PC-9 (cell line): ENCODE data around the gene CNTN5. TPM values are rescaled to one million over a fixed set of nuclear protein-coding genes. Genes with fewer than 3 reads are reported as not detected.
A peak's percentile ranks its signal among the peaks of the same experiment; 100 is the strongest.

Source experiments
- BruUV-seq: library from RNA; stranded (reverse); fragments of 400-500 nt; replicated peaks from 2 replicates; lab custom pipeline; 2021; lab: Mats Ljungman, UMichigan
- CTCF ChIA-PET: fragments of 300-600 bp; sonication (Branson Sonifier 250); formaldehyde crosslinking; loops from one replicate; lab custom pipeline; 2022; ENCODE audit warnings: antibody characterized with exemption; lab: Charles Lee
- POLR2A ChIA-PET: fragments of 300-600 bp; sonication (Branson Sonifier 250); formaldehyde crosslinking; loops from one replicate; lab custom pipeline; 2022; ENCODE audit warnings: antibody characterized with exemption; ENCODE audit not compliant: unreplicated experiment; lab: Charles Lee
- DNase-seq, 2 experiments: peaks; one replicate each; pipeline versions ENCODE4 v3.0.0 to v3.0.0-alpha.2; 2015 to 2022; ENCODE audit warnings: mixed read lengths in 1 of 2
- H2AFZ ChIP-seq: fragments of 200-600 bp; sonication (generic); 2 replicates; pipeline ENCODE4 v1.8.1; 2017; ENCODE audit warnings: antibody characterized with exemption
- H3F3A ChIP-seq: fragments of 200-600 bp; sonication (generic); 2 replicates; pipeline ENCODE4 v1.8.1; 2017; ENCODE audit warnings: antibody characterized with exemption, mild to moderate bottlenecking, low read depth; ENCODE audit not compliant: insufficient read depth
- H3K27ac ChIP-seq: fragments of 200-600 bp; sonication (generic); 2 replicates; pipeline ENCODE4 v1.6.1; 2016; ENCODE audit warnings: mixed run types
- H3K27me3 ChIP-seq: fragments of 200-600 bp; sonication (generic); 2 replicates; pipeline ENCODE4 v1.6.1; 2016; ENCODE audit warnings: low read depth, mixed run types; ENCODE audit not compliant: insufficient read depth
- H3K36me3 ChIP-seq: fragments of 200-600 bp; sonication (generic); 2 replicates; pipeline ENCODE4 v1.6.1; 2016; ENCODE audit warnings: low read depth, mixed run types
- H3K4me1 ChIP-seq: fragments of 200-600 bp; sonication (generic); replicated peaks from 2 replicates; pipeline ENCODE4 v1.6.1; 2016; ENCODE audit warnings: mixed run types; ENCODE audit not compliant: insufficient read depth
- H3K4me2 ChIP-seq: fragments of 200-600 bp; sonication (generic); 2 replicates; pipeline ENCODE4 v1.6.1; 2017; ENCODE audit warnings: mixed run types
- H3K4me3 ChIP-seq: fragments of 200-600 bp; sonication (generic); 2 replicates; pipeline ENCODE4 v1.6.1; 2016; ENCODE audit warnings: mixed run types
- H3K79me2 ChIP-seq: fragments of 200-600 bp; sonication (generic); 2 replicates; pipeline ENCODE4 v1.6.1; 2017; ENCODE audit warnings: low read depth, mixed run types
- H3K9me2 ChIP-seq: fragments of 200-600 bp; sonication (generic); 2 replicates; pipeline ENCODE4 v1.8.1; 2017; ENCODE audit warnings: mild to moderate bottlenecking; ENCODE audit not compliant: insufficient read depth
- H3K9me3 ChIP-seq: fragments of 200-600 bp; sonication (generic); 2 replicates; pipeline ENCODE4 v1.8.1; 2016; ENCODE audit warnings: low read depth; ENCODE audit not compliant: insufficient read depth
- H4K20me1 ChIP-seq: fragments of 200-600 bp; sonication (generic); 2 replicates; pipeline ENCODE4 v1.8.1; 2017; ENCODE audit not compliant: insufficient read depth
- EZH2 ChIP-seq: fragments of 200-600 bp; sonication (generic); IDR thresholded peaks from 2 replicates; pipeline ENCODE4 v1.8.0; 2017; ENCODE audit warnings: antibody characterized with exemption, low read depth
- intact Hi-C: fragments of 100-400 bp; cut with micrococcal nuclease; formaldehyde crosslinking; loops from one replicate; pipeline ENCODE4 v1.10.0; 2022; ENCODE audit not compliant: unreplicated experiment
- total RNA-seq: library from RNA; stranded (reverse); gene quantifications from 2 replicates; pipeline ENCODE4 v1.2.3, GENCODE V29; 2021
- TF ChIP-seq, protein P1 (sequence below): fragments of 200-600 bp; sonication (generic); conservative IDR thresholded peaks from 2 replicates; pipeline ENCODE4 v1.6.1; 2017; ENCODE audit warnings: mixed run types, antibody characterized with exemption, mild to moderate bottlenecking, moderate library complexity

The CNTN5 gene
- total RNA-seq, 1 experiment from 2014 or later = not detected

- ChIA-PET CTCF (no interaction called here), POLR2A (no interaction called here)
- no peaks in the 10 kb centered on the region for H3K79me2 ChIP-seq
- H3K36me3 ChIP-seq = no peaks in the 10 kb centered on the region
- no peaks in the 10 kb centered on the region for H3K4me1 ChIP-seq
- no peak overlapping the region for H2AFZ ChIP-seq
- H3K9me3 ChIP-seq = no peaks in the 10 kb centered on the region
- H3K27me3 ChIP-seq = no peaks in the 10 kb centered on the region
- H3K4me2 ChIP-seq = no peak overlapping the region
- no TSS peak for BruUV-seq
- H3K4me3 ChIP-seq = no peak overlapping the region
- H3F3A ChIP-seq = no peaks in the 10 kb centered on the region
- H3K9me2 ChIP-seq = no peaks in the 10 kb centered on the region
- no peak overlapping the region for H3K27ac ChIP-seq
- no peaks in the 10 kb centered on the region for H4K20me1 ChIP-seq
- no peak for TF ChIP-seq EZH2
- TF ChIP-seq, protein P1, sequence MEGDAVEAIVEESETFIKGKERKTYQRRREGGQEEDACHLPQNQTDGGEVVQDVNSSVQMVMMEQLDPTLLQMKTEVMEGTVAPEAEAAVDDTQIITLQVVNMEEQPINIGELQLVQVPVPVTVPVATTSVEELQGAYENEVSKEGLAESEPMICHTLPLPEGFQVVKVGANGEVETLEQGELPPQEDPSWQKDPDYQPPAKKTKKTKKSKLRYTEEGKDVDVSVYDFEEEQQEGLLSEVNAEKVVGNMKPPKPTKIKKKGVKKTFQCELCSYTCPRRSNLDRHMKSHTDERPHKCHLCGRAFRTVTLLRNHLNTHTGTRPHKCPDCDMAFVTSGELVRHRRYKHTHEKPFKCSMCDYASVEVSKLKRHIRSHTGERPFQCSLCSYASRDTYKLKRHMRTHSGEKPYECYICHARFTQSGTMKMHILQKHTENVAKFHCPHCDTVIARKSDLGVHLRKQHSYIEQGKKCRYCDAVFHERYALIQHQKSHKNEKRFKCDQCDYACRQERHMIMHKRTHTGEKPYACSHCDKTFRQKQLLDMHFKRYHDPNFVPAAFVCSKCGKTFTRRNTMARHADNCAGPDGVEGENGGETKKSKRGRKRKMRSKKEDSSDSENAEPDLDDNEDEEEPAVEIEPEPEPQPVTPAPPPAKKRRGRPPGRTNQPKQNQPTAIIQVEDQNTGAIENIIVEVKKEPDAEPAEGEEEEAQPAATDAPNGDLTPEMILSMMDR = peak; percentile 44; the same call in 1 of the 2 replicates
- peak in 1 of 2 experiments; percentile 24 for DNase-seq
- intact Hi-C loops = no loop called here
Observed at GRCh38 chr11:100010393-100010792, 989.6 kb downstream of the CNTN5 start.

GRCh38 chr11:100011697-100012096 is 990.9 kb downstream of the CNTN5 start:
- POLR2A ChIA-PET = no interaction called here
- Histone ChIP-seq H3K36me3 (no peaks in the 10 kb centered on the region), H3K4me3 (no peak overlapping the region), H3K4me1 (no peaks in the 10 kb centered on the region), H3K9me2 (no peaks in the 10 kb centered on the region), H3F3A (no peaks in the 10 kb centered on the region), H3K79me2 (no peaks in the 10 kb centered on the region), H4K20me1 (no peaks in the 10 kb centered on the region), H3K27me3 (no peaks in the 10 kb centered on the region), H2AFZ (no peak overlapping the region), H3K9me3 (no peaks in the 10 kb centered on the region), H3K4me2 (no peak overlapping the region), H3K27ac (no peak overlapping the region)
- TF ChIP-seq EZH2 = no peak
- TF ChIP-seq, protein P1 = no peak
- DNase-seq = no peak
- no TSS peak for BruUV-seq
- CTCF ChIA-PET = no interaction called here
- intact Hi-C loops = no loop called here

GRCh38 chr11:100013011-100013410 is 992.3 kb downstream of the CNTN5 start:
- Histone ChIP-seq H3K36me3 (no peaks in the 10 kb centered on the region), H3K4me3 (no peak overlapping the region), H3K9me3 (no peaks in the 10 kb centered on the region), H3K9me2 (no peaks in the 10 kb centered on the region), H3K27ac (no peak overlapping the region), H4K20me1 (no peaks in the 10 kb centered on the region), H3K4me1 (no peaks in the 10 kb centered on the region), H3F3A (no peaks in the 10 kb centered on the region), H3K27me3 (no peaks in the 10 kb centered on the region), H3K4me2 (no peak overlapping the region), H3K79me2 (no peaks in the 10 kb centered on the region), H2AFZ (no peak overlapping the region)
- intact Hi-C loops = no loop called here
- ChIA-PET CTCF (no interaction called here), POLR2A (no interaction called here)
- peak in 1 of 2 experiments; percentile 12 for DNase-seq
- no TSS peak for BruUV-seq
- TF ChIP-seq, protein P1 = no peak
- TF ChIP-seq EZH2 = no peak
